Endothelial cell of umbilical vein (primary cell): ENCODE data around the gene CD300LG.
A peak's percentile ranks its signal among the peaks of the same experiment; 100 is the strongest.

ENCODE experiments used
- EZH2 ChIP-seq: IDR thresholded peaks from 2 replicates; pipeline ENCODE4 v1.6.1; 2012; ENCODE audit warnings: borderline replicate concordance, low read depth, mild to moderate bottlenecking, moderate library complexity, low read length, inconsistent platforms; ENCODE audit not compliant: severe bottlenecking
- POLR2A ChIP-seq: IDR thresholded peaks from 2 replicates; pipeline ENCODE4 v1.6.1; 2012; ENCODE audit warnings: low read depth, mild to moderate bottlenecking, control low read depth, low read length
- TF ChIP-seq, protein P1 (sequence below), 2 donors: IDR thresholded peaks; 1 replicate in 1 of 2; 2 replicates in 1 of 2; pipeline ENCODE4 v1.5.1; 2011; ENCODE audit warnings: low read length in 2 of 2, mild to moderate bottlenecking in 2 of 2, moderate library complexity in 2 of 2, control low read depth in 1 of 2, inconsistent platforms in 1 of 2, low read depth in 1 of 2; ENCODE audit not compliant: insufficient read depth in 1 of 2; ENCODE audit errors: extremely low read depth in 1 of 2

- TF ChIP-seq, protein P1, sequence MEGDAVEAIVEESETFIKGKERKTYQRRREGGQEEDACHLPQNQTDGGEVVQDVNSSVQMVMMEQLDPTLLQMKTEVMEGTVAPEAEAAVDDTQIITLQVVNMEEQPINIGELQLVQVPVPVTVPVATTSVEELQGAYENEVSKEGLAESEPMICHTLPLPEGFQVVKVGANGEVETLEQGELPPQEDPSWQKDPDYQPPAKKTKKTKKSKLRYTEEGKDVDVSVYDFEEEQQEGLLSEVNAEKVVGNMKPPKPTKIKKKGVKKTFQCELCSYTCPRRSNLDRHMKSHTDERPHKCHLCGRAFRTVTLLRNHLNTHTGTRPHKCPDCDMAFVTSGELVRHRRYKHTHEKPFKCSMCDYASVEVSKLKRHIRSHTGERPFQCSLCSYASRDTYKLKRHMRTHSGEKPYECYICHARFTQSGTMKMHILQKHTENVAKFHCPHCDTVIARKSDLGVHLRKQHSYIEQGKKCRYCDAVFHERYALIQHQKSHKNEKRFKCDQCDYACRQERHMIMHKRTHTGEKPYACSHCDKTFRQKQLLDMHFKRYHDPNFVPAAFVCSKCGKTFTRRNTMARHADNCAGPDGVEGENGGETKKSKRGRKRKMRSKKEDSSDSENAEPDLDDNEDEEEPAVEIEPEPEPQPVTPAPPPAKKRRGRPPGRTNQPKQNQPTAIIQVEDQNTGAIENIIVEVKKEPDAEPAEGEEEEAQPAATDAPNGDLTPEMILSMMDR (IDR thresholded peaks at IDR 0.05; ENCODE audit: extremely low read depth in 1 of 2, insufficient read depth in 1 of 2, low read depth in 1 of 2, low read length in 2 of 2) = no peak
- peak; percentile 69 for TF ChIP-seq POLR2A
- no peak for TF ChIP-seq EZH2
Observed at GRCh38 chr17:43832976-43833829, 13.8 kb upstream of the CD300LG start, which contains the start of gene MPP3.
